Ascending aorta (tissue), 2 donors: ENCODE results near the gene HYOU1. TPM values are rescaled to one million over a fixed set of nuclear protein-coding genes. Genes with fewer than 3 reads are reported as not detected.
A peak's percentile ranks its signal among the peaks of the same experiment; 100 is the strongest.

ENCODE experiments used
- DNase-seq, 2 donors: peaks; one replicate each; pipeline ENCODE4 v3.0.0-alpha.2; 2019; ENCODE audit warnings: low spot score in 2 of 2
- H3K27ac ChIP-seq, 2 donors: fragments of 200-600 bp; sonication (generic); one replicate each; pipeline ENCODE4 v1.5.1; 2016 to 2017; ENCODE audit warnings: mild to moderate bottlenecking in 1 of 2
- H3K27me3 ChIP-seq: fragments of 200-600 bp; sonication (generic); one replicate; pipeline ENCODE4 v1.5.1; 2017
- H3K36me3 ChIP-seq, 2 donors: fragments of 200-600 bp; sonication (generic); one replicate each; pipeline ENCODE4 v1.5.1; 2016
- H3K4me1 ChIP-seq, 2 donors: fragments of 200-600 bp; sonication (generic); one replicate each; pipeline ENCODE4 v1.5.1; 2016 to 2017; ENCODE audit warnings: mild to moderate bottlenecking in 1 of 2
- H3K4me3 ChIP-seq, 2 donors: fragments of 200-600 bp; sonication (generic); one replicate each; pipeline ENCODE4 v1.5.1; 2016 to 2017; ENCODE audit warnings: mild to moderate bottlenecking in 1 of 2
- H3K9me3 ChIP-seq, 2 donors: fragments of 200-600 bp; sonication (generic); one replicate each; pipeline ENCODE4 v1.5.1; 2016
- intact Hi-C: fragments of 100-400 bp; cut with DNase I; formaldehyde crosslinking; loops from one replicate; pipeline ENCODE4 v1.15.1; 2023
- total RNA-seq: library from RNA; depleted of rRNA; stranded (reverse); fragments of >200 nt; gene quantifications from one replicate; pipeline ENCODE4 v1.1.0, GENCODE V29; 2016
- TF ChIP-seq, protein P1 (sequence below), 3 experiments: fragments of 200-600 bp in 2 of 3; fragments of 450-650 bp in 1 of 3; sonication (generic) in 2 of 3; IDR thresholded peaks; one replicate each; pipeline ENCODE4 v1.5.1; 2016 to 2019; ENCODE audit warnings: antibody characterized with exemption in 3 of 3, mild to moderate bottlenecking in 1 of 3, moderate library complexity in 1 of 3

The HYOU1 gene
- total RNA-seq, 1 donor from 2014 or later = 98.4 TPM

DNA sequence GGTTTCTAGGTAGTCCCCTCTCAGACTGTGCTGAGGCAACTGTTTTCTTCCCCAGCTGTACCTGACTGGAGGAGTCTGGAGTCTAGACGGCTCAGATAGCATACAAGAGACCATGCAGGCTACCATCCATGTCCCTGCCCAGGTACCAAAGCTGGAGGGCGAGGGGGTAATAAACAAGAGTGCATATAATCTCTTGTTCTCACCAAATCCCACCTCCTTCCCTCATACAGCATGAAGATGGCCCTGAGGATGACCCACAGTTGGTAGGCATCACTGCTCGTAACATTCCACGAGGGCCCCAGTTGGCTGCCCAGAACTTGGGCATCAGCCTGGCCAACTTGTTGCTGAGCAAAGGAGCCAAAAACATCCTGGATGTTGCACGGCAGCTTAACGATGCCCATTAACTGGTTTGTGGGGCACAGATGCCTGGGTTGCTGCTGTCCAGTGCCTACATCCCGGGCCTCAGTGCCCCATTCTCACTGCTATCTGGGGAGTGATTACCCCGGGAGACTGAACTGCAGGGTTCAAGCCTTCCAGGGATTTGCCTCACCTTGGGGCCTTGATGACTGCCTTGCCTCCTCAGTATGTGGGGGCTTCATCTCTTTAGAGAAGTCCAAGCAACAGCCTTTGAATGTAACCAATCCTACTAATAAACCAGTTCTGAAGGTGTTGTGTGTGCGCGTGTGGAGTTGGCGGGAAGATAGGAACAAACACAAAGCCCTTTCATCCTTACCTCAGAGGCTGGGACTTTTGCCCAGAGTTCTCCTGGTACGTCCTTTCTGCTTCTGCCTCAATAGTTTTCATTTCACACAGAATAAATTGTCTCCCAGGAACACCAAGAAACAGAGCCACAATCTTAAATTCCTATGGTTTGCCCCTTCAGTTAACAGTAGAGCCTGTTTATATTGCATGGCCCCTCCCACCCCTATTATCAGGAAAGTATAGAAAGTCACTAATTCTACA, 36.2 kb upstream of the HYOU1 start:
- intact Hi-C loops = no loop called here
- H3K9me3 ChIP-seq = no peaks in the 10 kb centered on the region
- TF ChIP-seq, protein P1, sequence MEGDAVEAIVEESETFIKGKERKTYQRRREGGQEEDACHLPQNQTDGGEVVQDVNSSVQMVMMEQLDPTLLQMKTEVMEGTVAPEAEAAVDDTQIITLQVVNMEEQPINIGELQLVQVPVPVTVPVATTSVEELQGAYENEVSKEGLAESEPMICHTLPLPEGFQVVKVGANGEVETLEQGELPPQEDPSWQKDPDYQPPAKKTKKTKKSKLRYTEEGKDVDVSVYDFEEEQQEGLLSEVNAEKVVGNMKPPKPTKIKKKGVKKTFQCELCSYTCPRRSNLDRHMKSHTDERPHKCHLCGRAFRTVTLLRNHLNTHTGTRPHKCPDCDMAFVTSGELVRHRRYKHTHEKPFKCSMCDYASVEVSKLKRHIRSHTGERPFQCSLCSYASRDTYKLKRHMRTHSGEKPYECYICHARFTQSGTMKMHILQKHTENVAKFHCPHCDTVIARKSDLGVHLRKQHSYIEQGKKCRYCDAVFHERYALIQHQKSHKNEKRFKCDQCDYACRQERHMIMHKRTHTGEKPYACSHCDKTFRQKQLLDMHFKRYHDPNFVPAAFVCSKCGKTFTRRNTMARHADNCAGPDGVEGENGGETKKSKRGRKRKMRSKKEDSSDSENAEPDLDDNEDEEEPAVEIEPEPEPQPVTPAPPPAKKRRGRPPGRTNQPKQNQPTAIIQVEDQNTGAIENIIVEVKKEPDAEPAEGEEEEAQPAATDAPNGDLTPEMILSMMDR (IDR thresholded peaks at IDR 0.05) = no peak
- peak overlapping the region; percentile 89 to 98 for H3K4me3 ChIP-seq
- H3K4me1 ChIP-seq = peaks cover 15 to 24% of the 10 kb centered on the region in 2 donors
- DNase-seq = no peak
- no peaks in the 10 kb centered on the region for H3K27me3 ChIP-seq
- peaks cover 16 to 17% of the 10 kb centered on the region in 2 donors for H3K36me3 ChIP-seq
- H3K27ac ChIP-seq = peak overlapping the region; percentile 96 to 97

DNA sequence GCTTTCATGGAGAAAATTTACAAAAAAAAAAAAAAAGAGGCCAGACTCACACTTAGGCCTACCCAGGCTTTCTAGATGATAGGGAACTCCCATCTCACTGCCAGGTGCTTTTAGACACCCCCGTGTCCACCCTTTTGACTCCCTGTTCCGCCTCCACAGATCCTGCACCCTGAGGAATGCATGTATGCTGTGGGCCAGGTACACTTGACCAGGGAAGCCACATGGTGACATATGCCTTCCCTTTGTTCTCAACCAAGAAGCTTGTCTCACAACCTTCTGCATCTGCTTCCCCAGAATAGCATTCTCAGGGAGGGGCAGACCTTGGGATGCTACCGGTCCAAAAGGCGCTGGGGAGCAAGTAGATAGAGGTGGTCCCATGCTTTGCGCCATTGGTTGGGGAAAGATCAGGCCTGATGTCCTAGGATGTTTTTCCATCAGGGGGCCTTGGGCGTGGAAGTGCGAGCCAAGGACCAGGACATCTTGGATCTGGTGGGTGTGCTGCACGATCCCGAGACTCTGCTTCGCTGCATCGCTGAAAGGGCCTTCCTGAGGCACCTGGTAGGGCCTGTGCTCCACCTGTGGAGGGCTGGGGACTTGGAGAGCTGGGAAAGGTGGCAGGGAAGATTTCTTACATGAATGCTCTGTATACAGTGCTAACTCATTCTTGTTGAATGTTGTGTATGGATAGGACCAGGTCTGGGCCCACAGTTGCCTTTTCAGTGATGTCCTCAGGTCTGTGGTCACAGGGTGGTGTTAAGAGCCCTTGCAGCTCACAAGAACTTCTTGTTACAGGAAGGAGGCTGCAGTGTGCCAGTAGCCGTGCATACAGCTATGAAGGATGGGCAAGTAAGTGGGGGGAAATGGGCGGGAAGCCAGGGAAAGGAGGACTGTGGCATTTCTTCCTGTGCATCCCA, 35.2 kb upstream of the HYOU1 start:
- DNase-seq = no peak
- peak overlapping the region; percentile 21 to 96 for H3K27ac ChIP-seq

DNA sequence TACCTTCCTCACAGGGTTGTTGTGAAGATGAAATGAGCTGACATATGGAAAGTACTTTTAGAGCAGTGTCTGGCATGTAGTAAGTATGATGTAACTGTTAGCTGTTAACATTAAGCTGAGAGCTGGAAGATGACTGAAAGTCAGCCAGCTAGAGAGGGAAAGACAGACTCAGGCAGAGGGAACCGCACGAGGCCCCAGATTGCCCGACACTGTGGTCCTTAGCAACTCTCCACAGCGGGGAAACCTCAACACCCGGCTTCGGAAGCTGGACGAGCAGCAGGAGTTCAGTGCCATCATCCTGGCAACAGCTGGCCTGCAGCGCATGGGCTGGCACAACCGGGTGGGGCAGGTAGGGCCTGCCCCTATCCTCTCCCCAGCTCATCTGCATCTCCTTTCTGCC, 34.2 kb upstream of the HYOU1 start:
- Histone ChIP-seq H3K36me3 (no peaks in the 10 kb centered on the region), H3K27ac (no peak overlapping the region)
- intact Hi-C loops = no loop called here

More for the DNA sequence above, 35.2 kb upstream of the HYOU1 start:
- Histone ChIP-seq H3K36me3 (peaks cover 7% of the 10 kb centered on the region in 2 donors), H3K27me3 (no peaks in the 10 kb centered on the region), H3K4me3 (peak overlapping the region in 1 of 2 donors; percentile 89), H3K4me1 (peaks cover 15 to 24% of the 10 kb centered on the region in 2 donors), H3K9me3 (no peaks in the 10 kb centered on the region)
- TF ChIP-seq, protein P1 (IDR thresholded peaks at IDR 0.05) = no peak
- intact Hi-C loops = no loop called here

DNA sequence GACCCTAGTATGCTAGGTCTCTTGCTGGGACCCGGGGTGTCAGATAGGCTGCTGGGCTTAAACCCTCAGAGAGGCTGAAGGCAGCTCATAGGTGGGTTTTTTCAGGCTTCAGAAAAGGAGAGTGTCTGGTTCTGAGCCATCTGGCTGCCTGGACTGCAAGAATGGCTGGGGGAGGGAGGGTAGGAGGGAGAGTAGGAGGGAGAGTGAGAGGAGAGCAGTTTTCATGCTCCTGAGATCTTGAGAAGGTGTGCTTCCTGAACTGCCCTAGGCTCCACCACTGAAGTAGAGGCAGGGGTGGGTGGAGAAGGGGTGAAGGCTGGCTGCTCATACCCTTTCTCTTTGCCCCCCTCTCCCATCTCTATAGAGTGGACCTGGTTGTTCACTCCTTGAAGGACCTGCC, 32.3 kb upstream of the HYOU1 start:
- no peaks in the 10 kb centered on the region for H3K36me3 ChIP-seq
- H3K4me3 ChIP-seq = no peak overlapping the region
- TF ChIP-seq, protein P1 (IDR thresholded peaks at IDR 0.05) = no peak
- no peak for DNase-seq
- no peaks in the 10 kb centered on the region for H3K9me3 ChIP-seq
- intact Hi-C loops = loop anchor here (10.0 kb wide), 1 partner anchor 515 kb away; the partner anchor contains the start of gene ARCN1
- no peak overlapping the region for H3K27ac ChIP-seq
- no peaks in the 10 kb centered on the region for H3K27me3 ChIP-seq
- H3K4me1 ChIP-seq = peaks cover 18 to 30% of the 10 kb centered on the region in 2 donors

More for the DNA sequence above, 34.2 kb upstream of the HYOU1 start:
- no peak for DNase-seq
- TF ChIP-seq, protein P1 (IDR thresholded peaks at IDR 0.05) = no peak
- Histone ChIP-seq H3K9me3 (no peaks in the 10 kb centered on the region), H3K4me3 (no peak overlapping the region), H3K4me1 (peaks cover 15 to 24% of the 10 kb centered on the region in 2 donors), H3K27me3 (no peaks in the 10 kb centered on the region)

DNA sequence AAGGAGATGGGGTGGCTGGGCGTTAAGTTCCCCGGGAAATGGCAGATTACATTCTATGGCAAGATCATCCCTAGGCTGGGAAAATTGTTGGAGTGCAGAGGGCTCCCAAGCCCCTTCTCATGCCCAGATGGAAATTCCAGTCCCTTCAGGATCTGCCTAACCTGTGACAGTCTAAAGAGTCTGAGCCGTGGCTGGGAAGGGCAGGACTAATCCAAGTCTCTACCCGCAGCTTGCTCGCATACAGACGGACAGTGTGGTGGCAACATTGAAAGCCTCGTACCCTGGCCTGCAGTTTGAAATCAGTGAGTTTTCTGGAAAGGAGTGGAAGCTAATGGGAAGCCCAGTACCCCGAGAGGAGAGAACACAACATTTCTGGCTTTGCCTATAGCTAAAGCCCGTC, 31.4 kb upstream of the HYOU1 start:
- no peaks in the 10 kb centered on the region for H3K27me3 ChIP-seq
- TF ChIP-seq, protein P1 (IDR thresholded peaks at IDR 0.05) = no peak
- intact Hi-C loops = loop anchor here (10.0 kb wide), 1 partner anchor 514 kb away; the partner anchor contains the start of gene ARCN1
- peaks cover 13 to 25% of the 10 kb centered on the region in 2 donors for H3K4me1 ChIP-seq
- no peak overlapping the region for H3K27ac ChIP-seq
- DNase-seq = no peak
- H3K36me3 ChIP-seq = no peaks in the 10 kb centered on the region
- no peak overlapping the region for H3K4me3 ChIP-seq
- no peaks in the 10 kb centered on the region for H3K9me3 ChIP-seq
